ENCODE data around the gene KCTD20. TPM values are rescaled to one million over a fixed set of nuclear protein-coding genes. Genes with fewer than 3 reads are reported as not detected.

Gene KCTD20
- total and polyA plus RNA-seq, 2 donors from 2014 or later = 11.5 to 35.6 TPM

- no peak for TF ChIP-seq CTCF (IDR thresholded peaks at IDR 0.05; ENCODE audit: borderline replicate concordance, extremely low read depth, insufficient read depth)
- Histone ChIP-seq H3K27ac (ENCODE audit: low read depth in 2 of 2, low read length in 2 of 2) (peak overlapping the region; percentile 83 to 88), H3K4me3 (ENCODE audit: low read length in 3 of 3) (peak overlapping the region in 1 of 3 donors; percentile 37), H3K9me3 (ENCODE audit: control insufficient read depth in 2 of 3, insufficient read depth in 1 of 3, low read length in 3 of 3) (no peaks in the 10 kb centered on the region), H3K9ac (ENCODE audit: low read length in 3 of 3) (peak overlapping the region in 1 of 3 donors; percentile 57), H3K27me3 (ENCODE audit: control insufficient read depth, insufficient read depth, low read length) (no peaks in the 10 kb centered on the region), H3K4me1 (ENCODE audit: control insufficient read depth in 2 of 3, insufficient read depth in 2 of 3, low read depth in 1 of 3, low read length in 3 of 3) (peaks cover 0 to 16% (median 10%) of the 10 kb centered on the region in 3 donors), H3K36me3 (ENCODE audit: control insufficient read depth in 2 of 3, insufficient read depth in 3 of 3, low read length in 3 of 3) (no peaks in the 10 kb centered on the region)
- intact Hi-C loops (cut with DNase I) = no loop called here
- peak; percentile 87 for FAIRE-seq
- DNase-seq = peak; percentile 54 to 96 (median 73)
Measured at GRCh38 chr6:36441307-36441894, 1.4 kb upstream of the KCTD20 start.

- no peaks in the 10 kb centered on the region for H3K27me3 ChIP-seq (ENCODE audit: control insufficient read depth, insufficient read depth, low read length)
- intact Hi-C loops (cut with DNase I) = no loop called here
- H3K4me1 ChIP-seq (ENCODE audit: control insufficient read depth in 2 of 3, insufficient read depth in 2 of 3, low read depth in 1 of 3, low read length in 3 of 3) = peaks cover 0 to 16% (median 10%) of the 10 kb centered on the region in 3 donors
- no peaks in the 10 kb centered on the region for H3K36me3 ChIP-seq (ENCODE audit: control insufficient read depth in 2 of 3, insufficient read depth in 3 of 3, low read length in 3 of 3)
- FAIRE-seq (no peak), DNase-seq (no peak)
- no peak for TF ChIP-seq CTCF (IDR thresholded peaks at IDR 0.05; ENCODE audit: borderline replicate concordance, extremely low read depth, insufficient read depth)
- H3K9me3 ChIP-seq (ENCODE audit: control insufficient read depth in 2 of 3, insufficient read depth in 1 of 3, low read length in 3 of 3) = no peaks in the 10 kb centered on the region
- peak overlapping the region; percentile 48 to 81 (median 80) for H3K9ac ChIP-seq (ENCODE audit: low read length in 3 of 3)
- H3K27ac ChIP-seq (ENCODE audit: low read depth in 2 of 2, low read length in 2 of 2) = peak overlapping the region; percentile 97
- H3K4me3 ChIP-seq (ENCODE audit: low read length in 3 of 3) = peak overlapping the region; percentile 80 to 96 (median 87)
Measured at GRCh38 chr6:36442103-36442670, 613 bp upstream of the KCTD20 start.

- TF ChIP-seq CTCF (IDR thresholded peaks at IDR 0.05; ENCODE audit: borderline replicate concordance, extremely low read depth, insufficient read depth) = no peak
- intact Hi-C loops (cut with DNase I) = no loop called here
- peak overlapping the region; percentile 83 to 96 (median 92) for H3K4me3 ChIP-seq (ENCODE audit: low read length in 3 of 3)
- no peaks in the 10 kb centered on the region for H3K36me3 ChIP-seq (ENCODE audit: control insufficient read depth in 2 of 3, insufficient read depth in 3 of 3, low read length in 3 of 3)
- H3K27ac ChIP-seq (ENCODE audit: low read depth in 2 of 2, low read length in 2 of 2) = peak overlapping the region; percentile 97
- peaks cover 0 to 16% (median 10%) of the 10 kb centered on the region in 3 donors for H3K4me1 ChIP-seq (ENCODE audit: control insufficient read depth in 2 of 3, insufficient read depth in 2 of 3, low read depth in 1 of 3, low read length in 3 of 3)
- no peaks in the 10 kb centered on the region for H3K9me3 ChIP-seq (ENCODE audit: control insufficient read depth in 2 of 3, insufficient read depth in 1 of 3, low read length in 3 of 3)
- H3K9ac ChIP-seq (ENCODE audit: low read length in 3 of 3) = peak overlapping the region; percentile 81 to 89 (median 83)
- FAIRE-seq (no peak), DNase-seq (peak in 3 of 5 donors; percentile 34 to 43 (median 42))
- no peaks in the 10 kb centered on the region for H3K27me3 ChIP-seq (ENCODE audit: control insufficient read depth, insufficient read depth, low read length)
Measured at GRCh38 chr6:36443471-36444428, 950 bp downstream of the KCTD20 start.

Data from kidney (tissue), 14 donors.